Umbilical cord (tissue), 2 donors: ENCODE measurements around the gene CAMK2B. TPM values are rescaled to one million over a fixed set of nuclear protein-coding genes. Genes with fewer than 3 reads are reported as not detected.
"Not testable (repeated sequence)": the region's sequence is repeated elsewhere in the genome, so short reads cannot be mapped to it uniquely, and the experiment has no call there.

Experiments used
- DNase-seq: peaks from one replicate; pipeline ENCODE4 v3.0.0-alpha.2; 2015; ENCODE audit warnings: low spot score
- total RNA-seq: library from RNA; depleted of rRNA; stranded (reverse); fragments of >200 nt; gene quantifications from one replicate; pipeline ENCODE4 v1.2.3, GENCODE V29; 2014; ENCODE audit warnings: low replicate concordance; ENCODE audit not compliant: insufficient read depth

The CAMK2B gene
- total RNA-seq, 1 donor from 2014 or later = not detected

GRCh38 chr7:44193011-44193802, 132.2 kb downstream of the CAMK2B start:
- DNase-seq = no peak

GRCh38 chr7:44191171-44191570, 134.2 kb downstream of the CAMK2B start:
- DNase-seq = no peak

GRCh38 chr7:44189993-44190872, 135.2 kb downstream of the CAMK2B start:
- no peak for DNase-seq

- no peak for DNase-seq
Observed at GRCh38 chr7:44189286-44189992, 136.0 kb downstream of the CAMK2B start, which contains the start of gene GCK. Gene GCK (minus strand): TSS chr7:44189439. CDS start chr7:44188953, 486 bp downstream.

- no peak for DNase-seq
Observed at GRCh38 chr7:44188480-44189225, 136.7 kb downstream of the CAMK2B start.

GRCh38 chr7:44187636-44188416, 137.6 kb downstream of the CAMK2B start:
- peak; percentile 35 for DNase-seq

GRCh38 chr7:44186736-44187135, 138.7 kb downstream of the CAMK2B start:
- no peak for DNase-seq

- no peak for DNase-seq
Observed at GRCh38 chr7:44185729-44186128, 139.7 kb downstream of the CAMK2B start.

- DNase-seq = no peak
Observed at GRCh38 chr7:44184873-44185446, 140.4 kb downstream of the CAMK2B start.

- DNase-seq = peak; percentile 77
Observed at GRCh38 chr7:44184206-44184872, 141.1 kb downstream of the CAMK2B start.

- no peak for DNase-seq
Observed at GRCh38 chr7:44183386-44183785, 142.0 kb downstream of the CAMK2B start.

- DNase-seq = no peak
Observed at GRCh38 chr7:44182827-44183226, 142.6 kb downstream of the CAMK2B start.

- no peak for DNase-seq
Observed at GRCh38 chr7:44180631-44181030, 144.8 kb downstream of the CAMK2B start.

- DNase-seq = no peak
Observed at GRCh38 chr7:44177570-44178131, 147.7 kb downstream of the CAMK2B start.

- DNase-seq = no peak
Observed at GRCh38 chr7:44176486-44176885, 148.9 kb downstream of the CAMK2B start.

GRCh38 chr7:44175730-44176129, 149.7 kb downstream of the CAMK2B start:
- DNase-seq = no peak

- not testable (repeated sequence) for DNase-seq
Observed at GRCh38 chr7:44174694-44174948, 150.8 kb downstream of the CAMK2B start.

- no peak for DNase-seq
Observed at GRCh38 chr7:44173911-44174693, 151.3 kb downstream of the CAMK2B start.
